ENCODE data around the gene ANKRD44. TPM values are rescaled to one million over a fixed set of nuclear protein-coding genes. Genes with fewer than 3 reads are reported as not detected.

Gene ANKRD44
- total and polyA plus RNA-seq, 7 donors, result 0.35 to 9.3 (median 1.7) TPM

- intact Hi-C loops (cut with DNase I), result no loop called here
- no peaks in the 10 kb centered on the region for H3K27me3 ChIP-seq (ENCODE audit: insufficient read depth in 3 of 3, low read length in 2 of 3)
- no peaks in the 10 kb centered on the region for H3K4me1 ChIP-seq
- H3K9me3 ChIP-seq, result no peaks in the 10 kb centered on the region
- peaks cover 0 to 4% of the 10 kb centered on the region in 2 donors for H3K36me3 ChIP-seq (ENCODE audit: insufficient read depth in 1 of 2, low read depth in 1 of 2)
- DNase-seq (no peak), ATAC-seq (no peak)
- no peak overlapping the region for H3K4me3 ChIP-seq
- no peak overlapping the region for H3K27ac ChIP-seq
- no peak for TF ChIP-seq CTCF (IDR thresholded peaks at IDR 0.05)
- WGBS, 3 donors, result 26 to 41% (median 35%) methylated on average over 2 of the region's 2 CpGs
Observed at GRCh38 chr2:197077336-197077735, 233.2 kb downstream of the ANKRD44 start.

GRCh38 chr2:197076652-197077051 lies 233.9 kb downstream of the ANKRD44 start:
- intact Hi-C loops (cut with DNase I), result no loop called here

GRCh38 chr2:197075754-197076337 lies 234.7 kb downstream of the ANKRD44 start:
- Histone ChIP-seq H3K4me3 (no peak overlapping the region), H3K4me1 (no peaks in the 10 kb centered on the region), H3K9me3 (no peaks in the 10 kb centered on the region), H3K27me3 (ENCODE audit: insufficient read depth in 3 of 3, low read length in 2 of 3) (no peaks in the 10 kb centered on the region), H3K27ac (no peak overlapping the region), H3K36me3 (ENCODE audit: insufficient read depth in 1 of 2, low read depth in 1 of 2) (peaks cover 0 to 4% of the 10 kb centered on the region in 2 donors)
- ATAC-seq (no peak), DNase-seq (no peak)
- intact Hi-C loops (cut with DNase I), result no loop called here
- peak; percentile 14 for TF ChIP-seq CTCF (IDR thresholded peaks at IDR 0.05)
- 86 to 92% (median 89%) methylated on average over 7 of the region's 7 CpGs for WGBS, 3 donors

More at GRCh38 chr2:197076652-197077051, 233.9 kb downstream of the ANKRD44 start:
- Histone ChIP-seq H3K27me3 (ENCODE audit: insufficient read depth in 3 of 3, low read length in 2 of 3) (no peaks in the 10 kb centered on the region), H3K36me3 (ENCODE audit: insufficient read depth in 1 of 2, low read depth in 1 of 2) (peaks cover 0 to 4% of the 10 kb centered on the region in 2 donors), H3K4me3 (no peak overlapping the region), H3K9me3 (no peaks in the 10 kb centered on the region), H3K27ac (no peak overlapping the region), H3K4me1 (no peaks in the 10 kb centered on the region)
- TF ChIP-seq CTCF (IDR thresholded peaks at IDR 0.05), result no peak
- WGBS, 3 donors, result 0 to 4% (median 0%) methylated on average over 1 of the region's 1 CpG
- ATAC-seq (no peak), DNase-seq (no peak)

- Histone ChIP-seq H3K4me1 (no peaks in the 10 kb centered on the region), H3K27me3 (ENCODE audit: insufficient read depth in 3 of 3, low read length in 2 of 3) (no peaks in the 10 kb centered on the region), H3K9me3 (no peaks in the 10 kb centered on the region), H3K4me3 (no peak overlapping the region), H3K27ac (no peak overlapping the region), H3K36me3 (ENCODE audit: insufficient read depth in 1 of 2, low read depth in 1 of 2) (peaks cover 0 to 4% of the 10 kb centered on the region in 2 donors)
- no peak for DNase-seq
- ATAC-seq, result no peak
- TF ChIP-seq CTCF (IDR thresholded peaks at IDR 0.05), result no peak
- intact Hi-C loops (cut with DNase I), result no loop called here
- 94 to 95% (median 94%) methylated on average over 2 of the region's 2 CpGs for WGBS, 3 donors
Observed at GRCh38 chr2:197075281-197075680, 235.3 kb downstream of the ANKRD44 start.
